K562 (cell line): ENCODE measurements around the gene OPRL1. TPM values are rescaled to one million over a fixed set of nuclear protein-coding genes. Genes with fewer than 3 reads are reported as not detected.

Source experiments
- ATF1 ChIP-seq, 2 experiments: fragments of 450-650 bp in 1 of 2; IDR thresholded peaks; 2 replicates each; pipeline ENCODE4 v1.6.1; 2016; ENCODE audit warnings: missing compliant biosample characterization in 1 of 2, missing genetic modification characterization in 1 of 2
- BHLHE40 ChIP-seq: IDR thresholded peaks from 2 replicates; pipeline ENCODE4 v1.6.1; 2011; ENCODE audit warnings: low read length, improper control_type of control experiment
- CEBPG ChIP-seq, 3 experiments: fragments of 200-800 bp in 1 of 3; sonication (Bioruptor generic) in 1 of 3; sonication (generic) in 1 of 3; formaldehyde crosslinking in 1 of 3; IDR thresholded peaks in 2 of 3; conservative IDR thresholded peaks in 1 of 3; 2 replicates each; pipeline versions ENCODE4 v1.6.1 to v1.8.0; 2016 to 2022; ENCODE audit warnings: missing compliant biosample characterization in 2 of 3, missing genetic modification characterization in 2 of 3, mild to moderate bottlenecking in 1 of 3, missing genetic modification reagents in 1 of 3
- ESRRA ChIP-seq: fragments of 450-650 bp; IDR thresholded peaks from 2 replicates; pipeline ENCODE4 v1.6.1; 2014; ENCODE audit warnings: low read depth, mild to moderate bottlenecking, moderate library complexity, borderline replicate concordance
- HDAC2 ChIP-seq: fragments of 450-650 bp; IDR thresholded peaks from 2 replicates; pipeline ENCODE4 v1.6.1; 2016; ENCODE audit warnings: mild to moderate bottlenecking
- HNRNPL ChIP-seq: fragments of 200-400 bp; formaldehyde crosslinking; IDR thresholded peaks from 2 replicates; pipeline ENCODE4 v1.6.1; 2017; ENCODE audit warnings: low read depth, mild to moderate bottlenecking, low read length
- SMARCA5 ChIP-seq: fragments of 450-650 bp; IDR thresholded peaks from 2 replicates; pipeline ENCODE4 v1.6.1; 2016
- XRCC4 ChIP-seq: IDR thresholded peaks from one replicate; pipeline ENCODE4 v1.6.1; 2011; ENCODE audit not compliant: insufficient read depth, insufficient read length; ENCODE audit errors: extremely low read depth
- ZNF217 ChIP-seq: sonication (generic); formaldehyde crosslinking; IDR thresholded peaks from 2 replicates; pipeline ENCODE4 v1.8.0; 2022; ENCODE audit warnings: mild to moderate bottlenecking, missing genetic modification reagents
- ZNF347 ChIP-seq: fragments of 450-650 bp; formaldehyde crosslinking; IDR thresholded peaks from 2 replicates; pipeline ENCODE4 v1.4.0; 2020; ENCODE audit warnings: low read depth, mild to moderate bottlenecking, moderate library complexity
- polyA plus RNA-seq, 8 experiments: library from polyadenylated mRNA; depleted of rRNA in 4 of 8; stranded (reverse) in 5 of 8; unstranded in 3 of 8; fragments of >200 nt; fragmentation: Nextera tagmentation in 2 of 8; fragmentation: Illumina TruSeq in 1 of 8; extraction: Ambion mirVana in 2 of 8; extraction: Trizol in 1 of 8; gene quantifications; 2 replicates each; pipeline versions ENCODE4 v1.2.1 to v1.2.3, GENCODE V29; 2011 to 2014; ENCODE audit warnings: inconsistent platforms in 1 of 8, missing spikeins in 1 of 8
- total RNA-seq, 7 experiments: library from RNA; depleted of rRNA in 6 of 7; stranded (reverse); fragments of >200 nt in 6 of 7; fragmentation: Illumina TruSeq in 2 of 7; extraction: Trizol in 2 of 7; gene quantifications; 2 replicates each; pipeline versions ENCODE4 v1.2.1 to v1.2.3, GENCODE V29; 2011 to 2021; ENCODE audit warnings: low replicate concordance in 1 of 7
- TF ChIP-seq, protein P1 (sequence below): fragments of 450-650 bp; IDR thresholded peaks from 2 replicates; pipeline ENCODE4 v1.6.1; 2016; ENCODE audit warnings: low read depth
- TF ChIP-seq, protein P2 (sequence below), 2 experiments: fragments of 200-800 bp in 1 of 2; sonication (Bioruptor generic) in 1 of 2; sonication (generic) in 1 of 2; formaldehyde crosslinking in 1 of 2; IDR thresholded peaks in 1 of 2; conservative IDR thresholded peaks in 1 of 2; 2 replicates each; pipeline versions ENCODE4 v1.5.0 to v1.6.1; 2016 to 2020; ENCODE audit warnings: missing compliant biosample characterization in 1 of 2, missing genetic modification characterization in 1 of 2, missing genetic modification reagents in 1 of 2
- TF ChIP-seq, protein P3 (sequence below): fragments of 250-450 bp; sonication (Bioruptor Pico); IDR thresholded peaks from 2 replicates; pipeline ENCODE4 v1.5.0; 2021
- TF ChIP-seq, protein P4 (sequence below): sonication (generic); formaldehyde crosslinking; IDR thresholded peaks from 2 replicates; pipeline ENCODE4 v1.8.0; 2023; ENCODE audit warnings: mild to moderate bottlenecking, missing genetic modification reagents

The OPRL1 gene
- total and polyA plus RNA-seq, 9 of the 15 experiments (the other 6 are each of a cell fraction or from before 2014, with no cell fraction given), result 0.06 to 0.33 (median 0.11) TPM; not detected in 2

DNA sequence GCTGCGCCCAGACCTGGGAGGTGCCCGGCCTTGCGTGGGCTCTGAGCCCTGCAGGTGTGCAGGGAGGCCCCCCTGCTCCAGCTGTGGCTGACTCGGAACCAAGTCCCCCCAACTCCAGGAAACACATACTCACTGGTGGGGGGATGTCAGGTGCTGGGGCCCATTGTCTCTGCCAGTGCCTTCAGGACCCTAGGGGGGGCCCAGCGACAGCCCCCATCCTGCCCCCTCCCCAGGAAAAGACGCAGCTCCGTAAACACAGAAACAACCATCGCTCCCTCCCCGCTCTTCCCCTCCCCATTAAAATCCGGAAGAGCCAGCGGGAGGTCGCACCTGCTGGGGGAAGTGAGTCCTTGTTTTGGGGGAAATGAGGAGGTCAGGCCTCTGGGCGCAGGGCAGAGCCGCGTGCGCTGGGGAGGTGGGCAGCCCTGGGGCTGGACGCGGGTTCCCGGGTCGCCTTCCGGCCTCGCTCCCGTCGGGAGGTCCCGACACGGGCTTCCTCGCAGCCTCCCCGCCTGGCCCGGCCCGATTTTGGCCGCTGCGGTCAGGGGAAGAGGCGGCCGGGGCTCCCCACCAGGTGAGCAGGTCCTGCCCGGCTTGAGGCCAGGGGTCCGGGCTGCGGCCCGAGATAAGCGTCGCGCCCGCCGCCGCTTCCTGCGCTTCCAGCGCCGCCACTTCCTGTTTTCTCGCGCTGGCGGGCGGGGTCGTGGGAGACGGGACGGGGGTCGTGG lies 37.7 kb upstream of the OPRL1 start (continued):
- TF ChIP-seq, protein P1, sequence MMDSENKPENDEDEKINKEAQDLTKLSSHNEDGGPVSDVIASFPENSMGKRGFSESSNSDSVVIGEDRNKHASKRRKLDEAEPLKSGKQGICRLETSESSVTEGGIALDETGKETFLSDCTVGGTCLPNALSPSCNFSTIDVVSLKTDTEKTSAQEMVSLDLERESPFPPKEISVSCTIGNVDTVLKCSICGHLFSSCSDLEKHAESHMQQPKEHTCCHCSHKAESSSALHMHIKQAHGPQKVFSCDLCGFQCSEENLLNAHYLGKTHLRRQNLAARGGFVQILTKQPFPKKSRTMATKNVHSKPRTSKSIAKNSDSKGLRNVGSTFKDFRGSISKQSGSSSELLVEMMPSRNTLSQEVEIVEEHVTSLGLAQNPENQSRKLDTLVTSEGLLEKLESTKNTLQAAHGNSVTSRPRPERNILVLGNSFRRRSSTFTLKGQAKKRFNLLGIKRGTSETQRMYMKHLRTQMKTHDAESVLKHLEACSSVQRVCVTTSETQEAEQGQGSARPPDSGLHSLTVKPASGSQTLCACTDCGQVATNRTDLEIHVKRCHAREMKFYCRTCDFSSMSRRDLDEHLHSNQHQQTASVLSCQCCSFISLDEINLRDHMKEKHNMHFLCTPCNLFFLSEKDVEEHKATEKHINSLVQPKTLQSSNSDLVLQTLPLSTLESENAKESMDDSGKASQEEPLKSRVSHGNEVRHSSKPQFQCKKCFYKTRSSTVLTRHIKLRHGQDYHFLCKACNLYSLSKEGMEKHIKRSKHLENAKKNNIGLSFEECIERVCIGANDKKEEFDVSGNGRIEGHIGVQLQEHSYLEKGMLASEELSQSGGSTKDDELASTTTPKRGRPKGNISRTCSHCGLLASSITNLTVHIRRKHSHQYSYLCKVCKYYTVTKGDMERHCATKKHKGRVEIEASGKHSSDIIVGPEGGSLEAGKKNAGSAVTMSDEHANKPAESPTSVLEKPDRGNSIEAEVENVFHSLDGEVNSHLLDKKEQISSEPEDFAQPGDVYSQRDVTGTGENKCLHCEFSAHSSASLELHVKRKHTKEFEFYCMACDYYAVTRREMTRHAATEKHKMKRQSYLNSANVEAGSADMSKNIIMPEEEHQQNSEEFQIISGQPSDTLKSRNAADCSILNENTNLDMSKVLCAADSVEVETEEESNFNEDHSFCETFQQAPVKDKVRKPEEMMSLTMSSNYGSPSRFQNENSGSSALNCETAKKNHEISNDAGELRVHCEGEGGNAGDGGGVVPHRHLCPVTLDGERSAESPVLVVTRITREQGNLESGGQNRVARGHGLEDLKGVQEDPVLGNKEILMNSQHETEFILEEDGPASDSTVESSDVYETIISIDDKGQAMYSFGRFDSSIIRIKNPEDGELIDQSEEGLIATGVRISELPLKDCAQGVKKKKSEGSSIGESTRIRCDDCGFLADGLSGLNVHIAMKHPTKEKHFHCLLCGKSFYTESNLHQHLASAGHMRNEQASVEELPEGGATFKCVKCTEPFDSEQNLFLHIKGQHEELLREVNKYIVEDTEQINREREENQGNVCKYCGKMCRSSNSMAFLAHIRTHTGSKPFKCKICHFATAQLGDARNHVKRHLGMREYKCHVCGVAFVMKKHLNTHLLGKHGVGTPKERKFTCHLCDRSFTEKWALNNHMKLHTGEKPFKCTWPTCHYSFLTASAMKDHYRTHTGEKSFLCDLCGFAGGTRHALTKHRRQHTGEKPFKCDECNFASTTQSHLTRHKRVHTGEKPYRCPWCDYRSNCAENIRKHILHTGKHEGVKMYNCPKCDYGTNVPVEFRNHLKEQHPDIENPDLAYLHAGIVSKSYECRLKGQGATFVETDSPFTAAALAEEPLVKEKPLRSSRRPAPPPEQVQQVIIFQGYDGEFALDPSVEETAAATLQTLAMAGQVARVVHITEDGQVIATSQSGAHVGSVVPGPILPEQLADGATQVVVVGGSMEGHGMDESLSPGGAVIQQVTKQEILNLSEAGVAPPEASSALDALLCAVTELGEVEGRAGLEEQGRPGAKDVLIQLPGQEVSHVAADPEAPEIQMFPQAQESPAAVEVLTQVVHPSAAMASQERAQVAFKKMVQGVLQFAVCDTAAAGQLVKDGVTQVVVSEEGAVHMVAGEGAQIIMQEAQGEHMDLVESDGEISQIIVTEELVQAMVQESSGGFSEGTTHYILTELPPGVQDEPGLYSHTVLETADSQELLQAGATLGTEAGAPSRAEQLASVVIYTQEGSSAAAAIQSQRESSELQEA, result no peak
- TF ChIP-seq CEBPG (CRISPR knock-in tag; IDR thresholded peaks at IDR 0.05), result no peak
- no peak for TF ChIP-seq CEBPG (tag; conservative IDR thresholded peaks at IDR 0.05 in 1 of 2, IDR thresholded peaks at IDR 0.05 in 1 of 2)
- no peak for TF ChIP-seq XRCC4
- TF ChIP-seq ZNF217 (CRISPR knock-in tag), result no peak
- TF ChIP-seq HDAC2, result no peak
- TF ChIP-seq, protein P2, sequence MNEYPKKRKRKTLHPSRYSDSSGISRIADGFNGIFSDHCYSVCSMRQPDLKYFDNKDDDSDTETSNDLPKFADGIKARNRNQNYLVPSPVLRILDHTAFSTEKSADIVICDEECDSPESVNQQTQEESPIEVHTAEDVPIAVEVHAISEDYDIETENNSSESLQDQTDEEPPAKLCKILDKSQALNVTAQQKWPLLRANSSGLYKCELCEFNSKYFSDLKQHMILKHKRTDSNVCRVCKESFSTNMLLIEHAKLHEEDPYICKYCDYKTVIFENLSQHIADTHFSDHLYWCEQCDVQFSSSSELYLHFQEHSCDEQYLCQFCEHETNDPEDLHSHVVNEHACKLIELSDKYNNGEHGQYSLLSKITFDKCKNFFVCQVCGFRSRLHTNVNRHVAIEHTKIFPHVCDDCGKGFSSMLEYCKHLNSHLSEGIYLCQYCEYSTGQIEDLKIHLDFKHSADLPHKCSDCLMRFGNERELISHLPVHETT (CRISPR knock-in tag; conservative IDR thresholded peaks at IDR 0.05 in 1 of 2, IDR thresholded peaks at IDR 0.05 in 1 of 2), result no peak
- TF ChIP-seq ATF1 (CRISPR knock-in tag; IDR thresholded peaks at IDR 0.05), result no peak
- no peak for TF ChIP-seq ATF1 (tag; IDR thresholded peaks at IDR 0.05)
- no peak for TF ChIP-seq BHLHE40
- TF ChIP-seq ZNF347 (CRISPR knock-in tag), result no peak
- TF ChIP-seq, protein P3, sequence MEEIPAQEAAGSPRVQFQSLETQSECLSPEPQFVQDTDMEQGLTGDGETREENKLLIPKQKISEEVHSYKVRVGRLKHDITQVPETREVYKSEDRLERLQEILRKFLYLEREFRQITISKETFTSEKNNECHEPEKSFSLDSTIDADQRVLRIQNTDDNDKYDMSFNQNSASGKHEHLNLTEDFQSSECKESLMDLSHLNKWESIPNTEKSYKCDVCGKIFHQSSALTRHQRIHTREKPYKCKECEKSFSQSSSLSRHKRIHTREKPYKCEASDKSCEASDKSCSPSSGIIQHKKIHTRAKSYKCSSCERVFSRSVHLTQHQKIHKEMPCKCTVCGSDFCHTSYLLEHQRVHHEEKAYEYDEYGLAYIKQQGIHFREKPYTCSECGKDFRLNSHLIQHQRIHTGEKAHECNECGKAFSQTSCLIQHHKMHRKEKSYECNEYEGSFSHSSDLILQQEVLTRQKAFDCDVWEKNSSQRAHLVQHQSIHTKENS (CRISPR knock-in tag), result no peak
- TF ChIP-seq HNRNPL, result peak; percentile 65; the same call in 1 of the 2 replicates
- no peak for TF ChIP-seq SMARCA5
- TF ChIP-seq ESRRA, result peak; percentile 70; the same call in 1 of the 2 replicates
- TF ChIP-seq, protein P4, sequence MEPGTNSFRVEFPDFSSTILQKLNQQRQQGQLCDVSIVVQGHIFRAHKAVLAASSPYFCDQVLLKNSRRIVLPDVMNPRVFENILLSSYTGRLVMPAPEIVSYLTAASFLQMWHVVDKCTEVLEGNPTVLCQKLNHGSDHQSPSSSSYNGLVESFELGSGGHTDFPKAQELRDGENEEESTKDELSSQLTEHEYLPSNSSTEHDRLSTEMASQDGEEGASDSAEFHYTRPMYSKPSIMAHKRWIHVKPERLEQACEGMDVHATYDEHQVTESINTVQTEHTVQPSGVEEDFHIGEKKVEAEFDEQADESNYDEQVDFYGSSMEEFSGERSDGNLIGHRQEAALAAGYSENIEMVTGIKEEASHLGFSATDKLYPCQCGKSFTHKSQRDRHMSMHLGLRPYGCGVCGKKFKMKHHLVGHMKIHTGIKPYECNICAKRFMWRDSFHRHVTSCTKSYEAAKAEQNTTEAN (CRISPR knock-in tag), result no peak
